ENCODE measurements around the gene HRH1.
"Not testable (repeated sequence)": the region's sequence is repeated elsewhere in the genome, so short reads cannot be mapped to it uniquely, and the experiment has no call there.

Gene HRH1

GRCh38 chr3:11173828-11174465 lies 19.7 kb downstream of the HRH1 start:
- no peak for DNase-seq

GRCh38 chr3:11178421-11178820 lies 24.1 kb downstream of the HRH1 start:
- DNase-seq: no peak

- DNase-seq: not testable (repeated sequence)
These were observed 30.2 kb downstream of the HRH1 start for GRCh38 chr3:11184328-11184969.

GRCh38 chr3:11185144-11185543 lies 30.9 kb downstream of the HRH1 start:
- DNase-seq: no peak

GRCh38 chr3:11185564-11186317 lies 31.4 kb downstream of the HRH1 start:
- DNase-seq: no peak

- no peak for DNase-seq
These were observed 32.0 kb downstream of the HRH1 start for GRCh38 chr3:11186318-11186692.

- no peak for DNase-seq
These were observed 32.5 kb downstream of the HRH1 start for GRCh38 chr3:11186771-11187191.

GRCh38 chr3:11187681-11188080 lies 33.4 kb downstream of the HRH1 start:
- no peak for DNase-seq

GRCh38 chr3:11188231-11188630 lies 33.9 kb downstream of the HRH1 start:
- DNase-seq: no peak

GRCh38 chr3:11195201-11195600 lies 40.9 kb downstream of the HRH1 start:
- no peak for DNase-seq

GRCh38 chr3:11195721-11196332 lies 41.5 kb downstream of the HRH1 start:
- DNase-seq: peak; percentile 1

- no peak for DNase-seq
These were observed 43.2 kb downstream of the HRH1 start for GRCh38 chr3:11197484-11197883.

GRCh38 chr3:11198070-11198469 lies 43.8 kb downstream of the HRH1 start:
- no peak for DNase-seq

- DNase-seq: no peak
These were observed 44.2 kb downstream of the HRH1 start for GRCh38 chr3:11198495-11198894.

- DNase-seq: no peak
These were observed 45.9 kb downstream of the HRH1 start for GRCh38 chr3:11199902-11200845.

- no peak for DNase-seq
These were observed 47.1 kb downstream of the HRH1 start for GRCh38 chr3:11201251-11202019.

- no peak for DNase-seq
These were observed 49.7 kb downstream of the HRH1 start for GRCh38 chr3:11203961-11204360.

- DNase-seq: no peak
These were observed 50.5 kb downstream of the HRH1 start for GRCh38 chr3:11204697-11205348.

- DNase-seq: not testable (repeated sequence)
These were observed 51.6 kb downstream of the HRH1 start for GRCh38 chr3:11205881-11206280.

GRCh38 chr3:11206316-11206715 lies 52.0 kb downstream of the HRH1 start:
- DNase-seq: no peak

GRCh38 chr3:11206953-11207352 lies 52.7 kb downstream of the HRH1 start:
- DNase-seq: no peak

Data from DMS79 treated with DMSO at 0.1 percent for 48 hours (cell line).